ENCODE results near the gene NEXN.

NEXN gene

GRCh38 chr1:77983997-77984355 is 95.6 kb downstream of the NEXN start:
- no peak for TF ChIP-seq NFRKB (IDR thresholded peaks at IDR 0.05)
- no peak for TF ChIP-seq BHLHE40 (IDR thresholded peaks at IDR 0.05; ENCODE audit: borderline replicate concordance)
- no peak for TF ChIP-seq CTBP1 (IDR thresholded peaks at IDR 0.05; ENCODE audit: borderline replicate concordance)
- TF ChIP-seq ARNT (IDR thresholded peaks at IDR 0.05) = no peak
- no peak for TF ChIP-seq PKNOX1 (IDR thresholded peaks at IDR 0.05)
- TF ChIP-seq FOXK2 (IDR thresholded peaks at IDR 0.05) = no peak
- TF ChIP-seq SP1 (IDR thresholded peaks at IDR 0.05) = no peak
- no peak for TF ChIP-seq FOXA1 (IDR thresholded peaks at IDR 0.05)
- no peak for TF ChIP-seq ZNF384 (IDR thresholded peaks at IDR 0.05)
- no peak for TF ChIP-seq TARDBP (IDR thresholded peaks at IDR 0.05)
- no peak for TF ChIP-seq FOXM1 (IDR thresholded peaks at IDR 0.05; ENCODE audit: borderline replicate concordance)
- no peak for TF ChIP-seq LEF1 (IDR thresholded peaks at IDR 0.05; ENCODE audit: borderline replicate concordance)
- TF ChIP-seq ELF4 (IDR thresholded peaks at IDR 0.05) = no peak
- TF ChIP-seq HDGF (IDR thresholded peaks at IDR 0.05; ENCODE audit: borderline replicate concordance) = no peak
- no peak for TF ChIP-seq SUZ12 (IDR thresholded peaks at IDR 0.05)
- no peak for TF ChIP-seq L3MBTL2 (conservative IDR thresholded peaks at IDR 0.05)
- ChIA-PET POLR2A (no interaction called here), CTCF (no interaction called here)
- DNase-seq (ENCODE audit: extremely low spot score) = no peak

- TF ChIP-seq ZNF384 (IDR thresholded peaks at IDR 0.05) (no peak), FOXA1 (IDR thresholded peaks at IDR 0.05) (no peak), ARNT (IDR thresholded peaks at IDR 0.05) (no peak), BHLHE40 (IDR thresholded peaks at IDR 0.05; ENCODE audit: borderline replicate concordance) (no peak), SUZ12 (IDR thresholded peaks at IDR 0.05) (no peak), LEF1 (IDR thresholded peaks at IDR 0.05; ENCODE audit: borderline replicate concordance) (no peak), NFRKB (IDR thresholded peaks at IDR 0.05) (no peak), SP1 (IDR thresholded peaks at IDR 0.05) (no peak), FOXM1 (IDR thresholded peaks at IDR 0.05; ENCODE audit: borderline replicate concordance) (no peak), HDGF (IDR thresholded peaks at IDR 0.05; ENCODE audit: borderline replicate concordance) (no peak), CTBP1 (IDR thresholded peaks at IDR 0.05; ENCODE audit: borderline replicate concordance) (no peak), PKNOX1 (IDR thresholded peaks at IDR 0.05) (no peak), L3MBTL2 (conservative IDR thresholded peaks at IDR 0.05) (no peak), FOXK2 (IDR thresholded peaks at IDR 0.05) (no peak), TARDBP (IDR thresholded peaks at IDR 0.05) (no peak), ELF4 (IDR thresholded peaks at IDR 0.05) (no peak)
- CTCF ChIA-PET = no interaction called here
- POLR2A ChIA-PET = no interaction called here
- DNase-seq (ENCODE audit: extremely low spot score) = no peak
Measured at GRCh38 chr1:77984629-77985028, 96.2 kb downstream of the NEXN start.

DNA sequence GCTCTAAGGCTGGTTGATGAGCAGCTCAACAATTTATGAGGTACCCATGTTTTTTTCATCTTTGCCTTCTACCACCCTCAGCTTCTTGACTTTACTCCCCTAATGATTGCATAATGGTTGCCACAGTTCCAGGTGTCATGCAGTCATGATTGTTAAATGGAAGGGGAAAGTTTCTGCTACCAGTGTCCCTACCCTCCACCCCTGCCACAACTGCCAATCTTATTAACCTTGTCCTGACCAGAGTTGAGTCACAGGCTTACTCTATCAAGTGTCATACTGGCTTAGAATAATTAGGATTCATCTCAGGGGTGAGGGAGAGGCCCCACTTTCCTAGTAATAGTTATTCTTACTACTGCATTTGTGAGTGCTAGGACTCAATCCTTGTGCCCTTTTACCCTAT is 98.4 kb downstream of the NEXN start:
- CTCF ChIA-PET = no interaction called here
- POLR2A ChIA-PET = interaction anchor here (0.8 to 1.6 kb wide), 2 partner anchors 18 kb away, joined by 3 read pairs; partner anchors contain the start of gene DNAJB4
- no peak for DNase-seq (ENCODE audit: extremely low spot score)
- TF ChIP-seq FOXM1 (IDR thresholded peaks at IDR 0.05; ENCODE audit: borderline replicate concordance) (no peak), NFRKB (IDR thresholded peaks at IDR 0.05) (no peak), ELF4 (IDR thresholded peaks at IDR 0.05) (no peak), FOXK2 (IDR thresholded peaks at IDR 0.05) (no peak), FOXA1 (IDR thresholded peaks at IDR 0.05) (no peak), ARNT (IDR thresholded peaks at IDR 0.05) (no peak), TARDBP (IDR thresholded peaks at IDR 0.05) (no peak), BHLHE40 (IDR thresholded peaks at IDR 0.05; ENCODE audit: borderline replicate concordance) (no peak), HDGF (IDR thresholded peaks at IDR 0.05; ENCODE audit: borderline replicate concordance) (no peak), SUZ12 (IDR thresholded peaks at IDR 0.05) (no peak), ZNF384 (IDR thresholded peaks at IDR 0.05) (no peak), CTBP1 (IDR thresholded peaks at IDR 0.05; ENCODE audit: borderline replicate concordance) (no peak), SP1 (IDR thresholded peaks at IDR 0.05) (no peak), L3MBTL2 (conservative IDR thresholded peaks at IDR 0.05) (no peak), PKNOX1 (IDR thresholded peaks at IDR 0.05) (no peak)

- no peak for TF ChIP-seq FOXA1 (IDR thresholded peaks at IDR 0.05)
- no peak for TF ChIP-seq ELF4 (IDR thresholded peaks at IDR 0.05)
- TF ChIP-seq HDGF (IDR thresholded peaks at IDR 0.05; ENCODE audit: borderline replicate concordance) = no peak
- no peak for TF ChIP-seq SUZ12 (IDR thresholded peaks at IDR 0.05)
- TF ChIP-seq TARDBP (IDR thresholded peaks at IDR 0.05) = no peak
- TF ChIP-seq ARNT (IDR thresholded peaks at IDR 0.05) = no peak
- no peak for TF ChIP-seq ZNF384 (IDR thresholded peaks at IDR 0.05)
- TF ChIP-seq FOXK2 (IDR thresholded peaks at IDR 0.05) = no peak
- TF ChIP-seq PKNOX1 (IDR thresholded peaks at IDR 0.05) = no peak
- TF ChIP-seq BHLHE40 (IDR thresholded peaks at IDR 0.05; ENCODE audit: borderline replicate concordance) = no peak
- ChIA-PET POLR2A (interaction anchor here (0.6 to 1.6 kb wide), 2 partner anchors 9 to 17 kb away, joined by 3 read pairs; partner anchors contain the start of genes DNAJB4 and FUBP1), CTCF (no interaction called here)
- no peak for DNase-seq (ENCODE audit: extremely low spot score)
Measured at GRCh38 chr1:77987919-77988318, 99.5 kb downstream of the NEXN start.

DNA sequence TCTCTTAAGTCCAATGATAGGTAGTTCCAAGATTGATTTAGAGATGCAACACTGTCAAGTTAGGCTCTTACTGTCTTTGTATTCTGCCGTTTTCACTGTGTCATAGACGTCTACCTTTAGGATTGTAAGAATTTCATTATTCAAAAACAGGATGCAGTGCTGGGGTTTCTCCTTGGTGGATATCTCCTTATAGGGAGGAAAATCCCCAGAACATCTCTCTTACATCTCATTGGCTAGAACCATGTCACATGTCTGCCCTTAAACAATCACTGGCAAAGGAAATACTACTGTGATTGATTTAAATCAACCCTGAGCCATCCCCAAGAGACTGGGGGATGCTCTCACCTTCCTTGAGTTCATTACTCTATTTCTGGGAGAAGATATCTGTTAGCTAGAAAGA is 101.3 kb downstream of the NEXN start:
- DNase-seq (ENCODE audit: extremely low spot score) = no peak
- ChIA-PET POLR2A (interaction anchor here (0.5 to 1.6 kb wide), 3 partner anchors 11 to 15 kb away, joined by 3 to 5 read pairs (median 3); partner anchors contain the start of genes DNAJB4 and FUBP1), CTCF (interaction anchor here (0.5 to 1.2 kb wide), 2 partner anchors 11 to 456 kb away, joined by 3 read pairs; partner anchors contain the start of gene FUBP1)
- no peak for TF ChIP-seq NFRKB (IDR thresholded peaks at IDR 0.05)
- TF ChIP-seq FOXM1 (IDR thresholded peaks at IDR 0.05; ENCODE audit: borderline replicate concordance) = no peak
- no peak for TF ChIP-seq BHLHE40 (IDR thresholded peaks at IDR 0.05; ENCODE audit: borderline replicate concordance)
- TF ChIP-seq FOXA1 (IDR thresholded peaks at IDR 0.05) = no peak
- no peak for TF ChIP-seq HDGF (IDR thresholded peaks at IDR 0.05; ENCODE audit: borderline replicate concordance)
- no peak for TF ChIP-seq SP1 (IDR thresholded peaks at IDR 0.05)
- no peak for TF ChIP-seq ZNF384 (IDR thresholded peaks at IDR 0.05)

Data from HEK293T (cell line).